ENCODE measurements around the gene SMAD2.

GRCh38 chr18:47899107-47899840, 31.2 kb downstream of the SMAD2 start:
- TF ChIP-seq CTCF (IDR thresholded peaks at IDR 0.05; ENCODE audit: low read length): no peak
- TF ChIP-seq EZH2 (IDR thresholded peaks at IDR 0.05; ENCODE audit: borderline replicate concordance, low read length): no peak
